ENCODE measurements around the gene CCDC112. TPM values are rescaled to one million over a fixed set of nuclear protein-coding genes. Genes with fewer than 3 reads are reported as not detected.
A peak's percentile ranks its signal among the peaks of the same experiment; 100 is the strongest.

Gene CCDC112
- total and polyA plus RNA-seq, 2 of the 4 experiments (the other 2 are of a cell fraction), result 2.0 to 2.3 TPM

DNA sequence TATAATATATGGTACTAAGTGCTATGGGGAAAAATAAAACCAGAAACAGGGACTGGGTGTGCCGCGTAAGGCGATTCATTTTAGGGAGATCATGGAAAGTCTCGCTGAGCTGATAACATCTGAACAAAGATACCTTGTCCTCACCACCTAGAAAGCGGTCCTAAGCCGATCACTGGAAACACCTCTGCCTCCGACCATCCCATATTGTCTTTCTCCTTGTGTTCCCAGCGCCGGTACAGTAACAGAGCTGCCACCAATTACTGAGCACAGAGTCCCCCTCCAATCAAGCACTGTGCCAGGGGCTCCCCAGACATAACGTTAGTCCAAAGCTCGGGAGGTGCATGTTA, 704 bp downstream of the CCDC112 start:
- Histone ChIP-seq H2BK5ac (ENCODE audit: low read depth, low read length, poor library complexity, severe bottlenecking) (no peak overlapping the region), H4K20me1 (ENCODE audit: insufficient read depth, low read length) (no peaks in the 10 kb centered on the region), H3K9me1 (ENCODE audit: insufficient read depth, low read length) (no peaks in the 10 kb centered on the region), H2BK120ac (ENCODE audit: low read depth, low read length) (no peak overlapping the region), H3K4ac (ENCODE audit: low read depth, low read length) (peak overlapping the region; percentile 45), H3K56ac (ENCODE audit: extremely low read depth, insufficient read depth, low read length) (peak overlapping the region; percentile 8; the same call in 1 of the 2 replicates), H3K23ac (ENCODE audit: low read depth, low read length) (peak overlapping the region; percentile 96), H2AK5ac (ENCODE audit: low read depth, low read length) (peak overlapping the region; percentile 49; the same call in 1 of the 2 replicates), H3K4me2 (ENCODE audit: low read depth, low read length) (peak overlapping the region; percentile 96), H3K27me3 (ENCODE audit: control insufficient read depth, insufficient read depth, low read length) (no peaks in the 10 kb centered on the region; the same call in 1 of the 2 replicates), H3K9ac (ENCODE audit: low read depth, low read length) (peak overlapping the region; percentile 81), H2AK9ac (replicated peaks; ENCODE audit: low read depth, low read length, poor library complexity) (peak overlapping the region; percentile 74), H3K4me1 (ENCODE audit: control insufficient read depth, insufficient read depth, low read length) (no peaks in the 10 kb centered on the region), H2AFZ (replicated peaks; ENCODE audit: low read length, poor library complexity) (peak overlapping the region; percentile 93), H3K9me3 (ENCODE audit: control insufficient read depth, insufficient read depth, low read length) (peaks cover 2% of the 10 kb centered on the region; the same call in 1 of the 2 replicates), H3K79me1 (ENCODE audit: low read depth in 1 of 2, low read length in 2 of 2) (peaks cover 22 to 33% of the 10 kb centered on the region in 2 experiments), H3K36me3 (ENCODE audit: control insufficient read depth, insufficient read depth, low read length) (no peaks in the 10 kb centered on the region), H4K8ac (ENCODE audit: low read depth in 2 of 2, low read length in 2 of 2) (peak overlapping the region; percentile 32 to 51; a peak in 2 of 4 replicates), H4K5ac (ENCODE audit: low read depth, low read length) (no peak overlapping the region; the same call in 1 of the 2 replicates), H3K4me3 (ENCODE audit: insufficient read depth, low read depth, low read length) (peak overlapping the region; percentile 68), H2BK20ac (ENCODE audit: low read depth, low read length) (no peak overlapping the region), H3K14ac (replicated peaks; ENCODE audit: low read depth, low read length) (peak overlapping the region; percentile 69), H3K27ac (ENCODE audit: insufficient read depth, low read length) (no peak overlapping the region; the same call in 1 of the 2 replicates), H3K18ac (ENCODE audit: low read depth, low read length) (no peak overlapping the region), H4K91ac (ENCODE audit: insufficient read depth, low read depth, low read length) (peak overlapping the region; percentile 37; the same call in 1 of the 2 replicates), H2BK15ac (ENCODE audit: low read depth, low read length) (no peak overlapping the region)
- dilution Hi-C loops (cut with HindIII; ENCODE audit: low sequenced_read_pairs, unreplicated experiment), result no loop called here
- in situ Hi-C loops (cut with MboI; ENCODE audit: low sequenced_read_pairs), result loop anchor here (25.0 kb wide), 1 partner anchor 542 kb away; the partner anchor contains the start of genes AP3S1 and ATG12
- intact Hi-C loops (cut with micrococcal nuclease), result loop anchor here (5.0 kb wide), 2 partner anchors 33 to 547 kb away; partner anchors contain the start of genes AP3S1, ATG12 and PGGT1B
- ChIA-PET CTCF (interaction anchor here (0.7 to 1.0 kb wide), 2 partner anchors 9 to 12 kb away, joined by 3 read pairs; no protein-coding TSS in a partner anchor), POLR2A (ENCODE audit: unreplicated experiment) (no interaction called here)
- ATAC-seq (ENCODE audit: low read depth) (peak; percentile 27), DNase-seq (no peak)
- 0% methylated on average over 1 of the region's 11 CpGs; no CpG with 5 or more reads in 1 of the 2 experiments for WGBS, 2 experiments (ENCODE audit: extremely low coverage in 2 of 2, insufficient read length in 1 of 2)
- TF ChIP-seq RCOR1 (IDR thresholded peaks at IDR 0.05; ENCODE audit: insufficient replicate concordance, low read length) (no peak), POLR2A (IDR thresholded peaks at IDR 0.05; ENCODE audit: low read depth, low read length) (no peak), MAFK (IDR thresholded peaks at IDR 0.05; ENCODE audit: low read depth, low read length) (no peak), RFX5 (IDR thresholded peaks at IDR 0.05; ENCODE audit: low read depth, low read length) (no peak), CHD1 (IDR thresholded peaks at IDR 0.05; ENCODE audit: low read depth, low read length) (no peak), BHLHE40 (IDR thresholded peaks at IDR 0.05; ENCODE audit: low read depth, low read length) (no peak)
- no TSS peak for BruUV-seq (replicated peaks)

Measured in IMR-90 (cell line).